Measurements from ENCODE around the gene RRP12. TPM values are rescaled to one million over a fixed set of nuclear protein-coding genes. Genes with fewer than 3 reads are reported as not detected.
A peak's percentile ranks its signal among the peaks of the same experiment; 100 is the strongest.

Gene RRP12
- total RNA-seq, 1 donor from 2014 or later: 15.2 TPM

DNA sequence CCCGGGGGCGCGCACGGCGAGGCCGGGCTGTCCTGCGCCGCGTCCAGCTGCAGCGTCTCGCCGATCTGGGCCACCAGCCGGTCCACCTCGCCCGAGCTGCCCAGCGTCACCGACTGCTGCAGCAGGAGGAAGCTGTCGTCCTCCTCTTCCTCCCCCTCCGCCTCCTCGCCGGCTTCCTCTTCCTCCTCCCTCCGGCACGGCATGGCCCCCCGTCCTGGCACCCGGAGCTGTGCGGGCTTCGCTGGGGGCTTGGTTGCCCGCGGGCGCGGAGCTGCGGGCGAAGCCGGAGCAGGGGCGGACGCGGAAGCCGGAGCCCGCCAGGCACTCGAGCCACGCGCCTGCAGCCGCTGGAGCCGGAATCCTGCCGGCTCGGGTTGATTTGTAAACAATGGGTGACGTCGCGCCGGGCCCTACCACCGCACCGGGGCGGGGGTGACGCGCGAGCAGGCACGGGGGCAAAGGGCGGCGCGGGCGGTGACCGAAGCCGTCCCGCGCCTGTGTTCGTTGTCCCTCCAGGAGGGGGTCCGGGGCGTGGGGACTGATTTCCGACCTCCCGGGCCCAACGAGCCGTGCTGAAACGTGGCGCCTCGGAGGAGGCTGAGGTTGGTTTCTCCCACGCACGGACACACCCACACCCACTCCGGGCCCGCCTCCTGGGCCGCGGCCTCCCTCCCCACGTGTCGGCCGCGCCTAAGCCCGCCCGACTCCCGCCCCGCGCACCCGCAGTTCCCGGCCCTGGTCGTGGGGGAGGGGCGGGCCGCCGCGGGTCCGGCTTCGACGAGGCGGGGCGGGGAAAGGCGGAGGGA lies 66.6 kb downstream of the RRP12 start, which contains the start of gene FRAT2:
FRAT2 (minus strand) TSS at position 360 of the 806 bp plus-strand sequence; CDS start at position 203, 157 bp downstream.
- peaks cover 6% of the 10 kb centered on the region for H3K36me3 ChIP-seq
- H3K27me3 ChIP-seq (ENCODE audit: low read depth): no peaks in the 10 kb centered on the region
- TF ChIP-seq, protein P1, sequence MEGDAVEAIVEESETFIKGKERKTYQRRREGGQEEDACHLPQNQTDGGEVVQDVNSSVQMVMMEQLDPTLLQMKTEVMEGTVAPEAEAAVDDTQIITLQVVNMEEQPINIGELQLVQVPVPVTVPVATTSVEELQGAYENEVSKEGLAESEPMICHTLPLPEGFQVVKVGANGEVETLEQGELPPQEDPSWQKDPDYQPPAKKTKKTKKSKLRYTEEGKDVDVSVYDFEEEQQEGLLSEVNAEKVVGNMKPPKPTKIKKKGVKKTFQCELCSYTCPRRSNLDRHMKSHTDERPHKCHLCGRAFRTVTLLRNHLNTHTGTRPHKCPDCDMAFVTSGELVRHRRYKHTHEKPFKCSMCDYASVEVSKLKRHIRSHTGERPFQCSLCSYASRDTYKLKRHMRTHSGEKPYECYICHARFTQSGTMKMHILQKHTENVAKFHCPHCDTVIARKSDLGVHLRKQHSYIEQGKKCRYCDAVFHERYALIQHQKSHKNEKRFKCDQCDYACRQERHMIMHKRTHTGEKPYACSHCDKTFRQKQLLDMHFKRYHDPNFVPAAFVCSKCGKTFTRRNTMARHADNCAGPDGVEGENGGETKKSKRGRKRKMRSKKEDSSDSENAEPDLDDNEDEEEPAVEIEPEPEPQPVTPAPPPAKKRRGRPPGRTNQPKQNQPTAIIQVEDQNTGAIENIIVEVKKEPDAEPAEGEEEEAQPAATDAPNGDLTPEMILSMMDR (IDR thresholded peaks at IDR 0.05; ENCODE audit: borderline replicate concordance): no peak
- intact Hi-C loops (cut with micrococcal nuclease): loop anchor here (5.0 kb wide), 1 partner anchor 57 kb away; no protein-coding TSS in a partner anchor
- peaks cover 81% of the 10 kb centered on the region for H3K4me1 ChIP-seq
- peak within 1 kb of the TSS; percentile 88 for H3K4me3 ChIP-seq
- peak; percentile 93 for DNase-seq
- H3K9me3 ChIP-seq (replicated peaks): no peaks in the 10 kb centered on the region
- peak within 1 kb of the TSS; percentile 97 for H3K27ac ChIP-seq (replicated peaks)

DNA sequence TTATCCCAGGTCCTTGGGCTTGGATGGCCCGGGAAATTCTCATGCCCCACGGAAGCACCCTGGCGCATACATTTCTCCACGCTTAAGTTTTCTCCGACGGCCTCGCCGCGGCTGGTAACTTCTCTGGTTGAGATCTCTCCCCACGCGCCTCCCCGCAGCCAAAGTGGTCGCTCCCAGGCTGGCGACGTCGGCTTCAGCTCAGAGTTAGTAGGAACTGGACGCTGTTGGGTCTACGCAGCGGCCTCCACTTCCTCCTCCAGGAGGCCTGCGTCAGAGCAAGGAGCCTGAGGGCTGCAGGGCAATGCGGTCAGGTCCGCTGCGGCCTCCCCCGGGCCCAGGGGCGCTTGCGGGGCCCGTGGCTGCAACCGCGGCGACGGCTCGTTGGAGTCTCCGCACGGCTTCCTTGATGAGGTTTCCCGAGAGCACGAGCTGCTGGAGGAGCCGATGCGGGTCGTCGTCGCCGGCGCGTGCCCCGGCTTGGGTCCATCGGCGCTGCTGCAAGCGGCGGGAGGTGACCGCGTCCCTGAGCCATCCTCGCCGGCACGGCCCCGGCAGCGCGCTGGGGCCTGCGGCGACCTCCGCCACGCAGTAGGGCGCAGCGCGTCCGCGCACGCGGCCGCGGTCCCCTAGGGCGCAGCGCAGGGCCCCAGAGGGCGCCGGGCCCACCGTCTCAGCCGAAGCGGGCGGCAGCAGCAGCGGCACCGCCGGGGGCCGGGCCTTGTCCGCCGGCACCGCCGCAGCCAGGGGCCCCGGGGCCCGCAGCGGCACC lies 67.4 kb downstream of the RRP12 start:
- Histone ChIP-seq H3K27me3 (ENCODE audit: low read depth) (no peaks in the 10 kb centered on the region), H3K36me3 (peaks cover 9% of the 10 kb centered on the region), H3K27ac (replicated peaks) (peak overlapping the region; percentile 97), H3K4me3 (peak overlapping the region; percentile 88), H3K4me1 (peaks cover 89% of the 10 kb centered on the region), H3K9me3 (replicated peaks) (no peaks in the 10 kb centered on the region)
- intact Hi-C loops (cut with micrococcal nuclease): loop anchor here (5.0 kb wide), 1 partner anchor 56 kb away; no protein-coding TSS in a partner anchor
- peak; percentile 59 for DNase-seq
- TF ChIP-seq, protein P1 (IDR thresholded peaks at IDR 0.05; ENCODE audit: borderline replicate concordance): no peak

GRCh38 chr10:97333351-97333600 lies 67.9 kb downstream of the RRP12 start:
- Histone ChIP-seq H3K27me3 (ENCODE audit: low read depth) (no peaks in the 10 kb centered on the region), H3K36me3 (peaks cover 9% of the 10 kb centered on the region), H3K4me1 (peaks cover 94% of the 10 kb centered on the region), H3K4me3 (peak overlapping the region; percentile 88), H3K9me3 (replicated peaks) (no peaks in the 10 kb centered on the region), H3K27ac (replicated peaks) (peak overlapping the region; percentile 97)
- intact Hi-C loops (cut with micrococcal nuclease): loop anchor here (5.0 kb wide), 1 partner anchor 56 kb away; no protein-coding TSS in a partner anchor
- TF ChIP-seq, protein P1 (IDR thresholded peaks at IDR 0.05; ENCODE audit: borderline replicate concordance): no peak
- no peak for DNase-seq

GRCh38 chr10:97332591-97333350 lies 68.4 kb downstream of the RRP12 start:
- Histone ChIP-seq H3K27ac (replicated peaks) (peak overlapping the region; percentile 97), H3K27me3 (ENCODE audit: low read depth) (no peaks in the 10 kb centered on the region), H3K4me1 (peaks cover 94% of the 10 kb centered on the region), H3K36me3 (peaks cover 9% of the 10 kb centered on the region), H3K4me3 (peak overlapping the region; percentile 88), H3K9me3 (replicated peaks) (no peaks in the 10 kb centered on the region)
- intact Hi-C loops (cut with micrococcal nuclease): loop anchor here (5.0 kb wide), 1 partner anchor 55 kb away; no protein-coding TSS in a partner anchor
- TF ChIP-seq, protein P1 (IDR thresholded peaks at IDR 0.05; ENCODE audit: borderline replicate concordance): peak; percentile 41
- no peak for DNase-seq

DNA sequence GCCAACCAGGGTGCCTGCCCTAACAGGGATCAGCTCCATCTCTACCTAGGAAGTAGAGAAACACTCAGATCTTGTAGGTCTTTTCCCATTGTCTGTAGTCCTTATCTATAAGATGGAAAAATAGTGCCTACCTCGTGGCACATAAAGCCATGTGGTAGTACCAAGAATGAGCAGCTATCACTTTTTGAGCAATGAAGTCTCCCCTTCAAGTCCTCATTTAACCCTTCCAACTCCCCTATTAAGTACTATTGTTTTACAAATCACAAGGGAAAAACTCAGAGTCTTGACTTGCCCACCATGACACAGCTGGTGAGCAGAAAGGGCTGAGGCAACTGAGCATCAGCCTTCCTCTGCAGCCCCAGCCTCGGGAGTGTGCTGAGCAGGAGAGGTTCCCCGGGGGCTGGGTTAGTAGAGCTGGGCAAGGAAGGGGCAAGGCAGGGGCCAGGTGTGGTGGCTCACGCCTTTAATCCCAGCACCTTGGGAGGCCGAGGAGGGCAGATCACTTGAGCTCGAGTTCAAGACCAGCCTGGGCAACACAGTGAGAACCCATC lies 69.9 kb downstream of the RRP12 start:
- no peak for DNase-seq
- Histone ChIP-seq H3K36me3 (peaks cover 9% of the 10 kb centered on the region), H3K4me1 (peaks cover 82% of the 10 kb centered on the region), H3K9me3 (replicated peaks) (no peaks in the 10 kb centered on the region), H3K27me3 (ENCODE audit: low read depth) (no peaks in the 10 kb centered on the region), H3K4me3 (peak overlapping the region; percentile 88), H3K27ac (replicated peaks) (peak overlapping the region; percentile 97)
- TF ChIP-seq, protein P1 (IDR thresholded peaks at IDR 0.05; ENCODE audit: borderline replicate concordance): no peak
- intact Hi-C loops (cut with micrococcal nuclease): loop anchor here (5.0 kb wide), 1 partner anchor 54 kb away; no protein-coding TSS in a partner anchor

All from left ventricle myocardium inferior (tissue), 1 donor.